Lung (tissue), 12 donors: ENCODE measurements around the gene HES5. TPM values are rescaled to one million over a fixed set of nuclear protein-coding genes. Genes with fewer than 3 reads are reported as not detected.

Experiments
- ATAC-seq: fragments of 200-7000 bp; cut with Tn5 transposase; one replicate; pipeline ENCODE4 v1.9.1; 2020; ENCODE audit warnings: moderate number of reproducible peaks; ENCODE audit not compliant: insufficient read depth, low FRiP score
- DNase-seq, 3 donors: peaks; one replicate each; pipeline ENCODE4 v3.0.0-alpha.2; 2013 to 2017
- H3K27ac ChIP-seq, 2 donors: one replicate each; pipeline ENCODE4 v1.5.1; 2013; ENCODE audit warnings: mild to moderate bottlenecking in 2 of 2, moderate library complexity in 2 of 2, control low read depth in 1 of 2, inconsistent platforms in 1 of 2, low read depth in 1 of 2, low read length in 1 of 2
- H3K27me3 ChIP-seq, 3 donors: one replicate each; pipeline ENCODE4 v1.5.1; 2013; ENCODE audit warnings: low read length in 2 of 3; ENCODE audit not compliant: control insufficient read depth in 3 of 3, insufficient read depth in 3 of 3
- H3K36me3 ChIP-seq, 4 donors: one replicate each; pipeline ENCODE4 v1.5.1; 2013; ENCODE audit warnings: low read length in 4 of 4, mild to moderate bottlenecking in 1 of 4, moderate library complexity in 1 of 4; ENCODE audit not compliant: control insufficient read depth in 4 of 4, insufficient read depth in 4 of 4
- H3K4me1 ChIP-seq, 5 donors: one replicate each; pipeline ENCODE4 v1.5.1; 2013; ENCODE audit warnings: low read length in 5 of 5, mild to moderate bottlenecking in 2 of 5, moderate library complexity in 1 of 5; ENCODE audit not compliant: control insufficient read depth in 5 of 5, insufficient read depth in 5 of 5
- H3K4me3 ChIP-seq: one replicate; pipeline ENCODE4 v1.5.1; 2013; ENCODE audit warnings: mild to moderate bottlenecking, control low read depth, moderate library complexity
- H3K9ac ChIP-seq, 2 donors: one replicate each; pipeline ENCODE4 v1.5.1; 2013; ENCODE audit warnings: low read length in 2 of 2, control low read depth in 1 of 2; ENCODE audit not compliant: insufficient read depth in 1 of 2
- H3K9me3 ChIP-seq, 4 donors: one replicate each; pipeline ENCODE4 v1.5.1; 2013; ENCODE audit warnings: low read length in 3 of 4, mild to moderate bottlenecking in 1 of 4, moderate library complexity in 1 of 4; ENCODE audit not compliant: control insufficient read depth in 4 of 4, insufficient read depth in 3 of 4
- CTCF ChIP-seq: IDR thresholded peaks from 2 replicates; pipeline ENCODE4 v1.5.1; 2012; ENCODE audit warnings: mild to moderate bottlenecking; ENCODE audit errors: control extremely low read depth, extremely low read depth
- WGBS, 2 donors: extraction: QIAGEN DNeasy Blood & Tissue Kit; methylation state at CpG; one replicate each; pipeline ENCODE4 v1.1.7; 2013; 5-methylcytosine and 5-hydroxymethylcytosine counted together
- polyA plus RNA-seq, 2 donors: library from polyadenylated mRNA; stranded (reverse); fragments of 200-250 nt; gene quantifications; one replicate each; pipeline ENCODE4 v1.2.1, GENCODE V29; 2013
- total RNA-seq, 2 donors: library from RNA; depleted of rRNA in 1 of 2; stranded (reverse); fragments of >200 nt in 1 of 2; gene quantifications; one replicate each; pipeline ENCODE4 v1.2.1, GENCODE V29; 2014 to 2021
- donor health status: control.
- donor health status: control.
- donor health status: Bipolar disorder and iron deficiency.
- donor health status: healthy.
- donor health status: DM: yes; HTN: yes; CAD: no.

The HES5 gene
- total and polyA plus RNA-seq, 4 donors: 0.16 to 1.00 (median 0.36) TPM

DNA sequence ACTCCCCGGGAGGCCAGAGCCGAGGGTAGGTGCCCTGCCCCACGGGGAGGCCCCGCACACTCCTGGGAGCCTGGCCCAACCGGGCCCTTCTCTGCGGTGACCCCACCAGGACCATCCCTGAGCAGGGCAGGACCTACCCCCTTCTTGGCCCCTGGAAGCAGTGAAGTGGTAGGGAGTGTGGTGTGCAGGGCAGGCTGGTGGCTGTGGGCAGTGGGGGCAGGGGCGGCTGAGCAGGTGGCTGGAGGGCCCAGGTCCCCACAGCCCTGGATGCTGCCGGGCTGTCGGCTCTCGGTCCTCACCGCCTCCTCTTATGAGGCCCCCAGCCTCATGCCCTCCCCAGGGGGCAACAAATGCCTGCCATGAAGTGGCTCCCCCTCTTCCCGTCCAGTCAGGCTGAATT is 34.5 kb downstream of the HES5 start:
- no peak for DNase-seq
- Histone ChIP-seq H3K4me3 (no peak overlapping the region), H3K36me3 (no peaks in the 10 kb centered on the region), H3K9ac (no peak overlapping the region), H3K4me1 (no peaks in the 10 kb centered on the region), H3K27me3 (peaks cover 0 to 2% (median 0%) of the 10 kb centered on the region in 3 donors), H3K9me3 (no peaks in the 10 kb centered on the region), H3K27ac (no peak overlapping the region)
- TF ChIP-seq CTCF: no peak
- 90 to 95% methylated on average over 12 of the region's 12 CpGs for WGBS, 2 donors
- ATAC-seq: no peak

DNA sequence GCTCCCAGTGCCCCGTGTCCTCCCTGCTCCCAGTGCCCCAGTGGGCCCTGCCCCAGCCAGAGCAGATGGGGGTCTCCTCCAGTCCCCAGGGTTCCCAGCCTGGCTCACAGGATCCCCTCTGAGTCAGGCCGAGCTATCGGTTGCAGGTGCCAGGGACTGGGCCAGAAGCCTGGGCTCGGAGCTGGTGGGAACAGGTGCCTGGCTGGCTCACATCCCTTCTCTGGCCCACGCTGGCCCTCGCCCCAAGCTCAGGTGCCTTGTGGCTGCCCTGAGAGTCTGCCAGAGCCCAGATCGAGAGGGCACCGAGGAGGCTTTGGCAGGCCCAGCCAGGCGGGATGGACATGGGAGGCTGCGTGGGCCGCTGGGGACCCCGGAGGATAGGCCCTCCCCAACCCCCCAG is 35.0 kb downstream of the HES5 start:
- Histone ChIP-seq H3K9ac (no peak overlapping the region), H3K4me1 (no peaks in the 10 kb centered on the region), H3K27me3 (peaks cover 0 to 2% (median 0%) of the 10 kb centered on the region in 3 donors), H3K9me3 (no peaks in the 10 kb centered on the region), H3K4me3 (no peak overlapping the region), H3K36me3 (no peaks in the 10 kb centered on the region), H3K27ac (no peak overlapping the region)
- DNase-seq: no peak
- no peak for ATAC-seq
- 89 to 94% methylated on average over 12 of the region's 12 CpGs for WGBS, 2 donors
- TF ChIP-seq CTCF: no peak

DNA sequence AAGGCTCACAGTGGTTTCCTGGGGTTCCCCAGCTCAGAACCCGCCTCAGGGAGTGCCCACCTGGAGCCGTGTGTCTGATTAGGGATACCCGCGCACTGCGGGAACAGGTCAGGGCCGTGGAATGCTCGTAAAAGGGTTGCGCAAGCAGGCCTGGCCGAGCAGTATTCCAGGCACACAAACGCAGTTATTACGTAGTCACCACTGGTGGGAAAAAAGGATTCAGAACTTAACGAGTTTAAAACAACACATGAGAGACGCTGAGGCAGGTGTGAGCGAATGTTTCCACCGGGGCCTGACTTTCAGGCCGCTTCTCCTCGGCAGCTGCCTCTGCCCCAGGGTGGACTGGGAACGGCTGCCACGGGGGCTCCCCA is 35.8 kb downstream of the HES5 start:
- Histone ChIP-seq H3K27ac (no peak overlapping the region), H3K9me3 (peaks cover 0 to under 1% (median 0%) of the 10 kb centered on the region in 4 donors), H3K36me3 (no peaks in the 10 kb centered on the region), H3K4me3 (no peak overlapping the region), H3K27me3 (peaks cover 0 to 2% (median 0%) of the 10 kb centered on the region in 3 donors), H3K4me1 (no peaks in the 10 kb centered on the region), H3K9ac (no peak overlapping the region)
- 54 to 69% methylated on average over 19 of the region's 19 CpGs for WGBS, 2 donors
- TF ChIP-seq CTCF: no peak
- no peak for ATAC-seq
- DNase-seq: no peak

GRCh38 chr1:2493691-2494322 is 36.3 kb downstream of the HES5 start:
- H3K4me3 ChIP-seq: no peak overlapping the region
- DNase-seq (no peak), ATAC-seq (no peak)
- no peaks in the 10 kb centered on the region for H3K36me3 ChIP-seq
- H3K9ac ChIP-seq: no peak overlapping the region
- 65 to 72% methylated on average over 23 to 24 of the region's 24 CpGs for WGBS, 2 donors
- H3K27ac ChIP-seq: no peak overlapping the region
- no peak for TF ChIP-seq CTCF
- H3K9me3 ChIP-seq: peaks cover 0 to 5% (median 1%) of the 10 kb centered on the region in 4 donors
- H3K4me1 ChIP-seq: no peaks in the 10 kb centered on the region
- H3K27me3 ChIP-seq: peaks cover 0 to 2% (median 0%) of the 10 kb centered on the region in 3 donors
